ENCODE results near the gene TAGLN.

Gene TAGLN

DNA sequence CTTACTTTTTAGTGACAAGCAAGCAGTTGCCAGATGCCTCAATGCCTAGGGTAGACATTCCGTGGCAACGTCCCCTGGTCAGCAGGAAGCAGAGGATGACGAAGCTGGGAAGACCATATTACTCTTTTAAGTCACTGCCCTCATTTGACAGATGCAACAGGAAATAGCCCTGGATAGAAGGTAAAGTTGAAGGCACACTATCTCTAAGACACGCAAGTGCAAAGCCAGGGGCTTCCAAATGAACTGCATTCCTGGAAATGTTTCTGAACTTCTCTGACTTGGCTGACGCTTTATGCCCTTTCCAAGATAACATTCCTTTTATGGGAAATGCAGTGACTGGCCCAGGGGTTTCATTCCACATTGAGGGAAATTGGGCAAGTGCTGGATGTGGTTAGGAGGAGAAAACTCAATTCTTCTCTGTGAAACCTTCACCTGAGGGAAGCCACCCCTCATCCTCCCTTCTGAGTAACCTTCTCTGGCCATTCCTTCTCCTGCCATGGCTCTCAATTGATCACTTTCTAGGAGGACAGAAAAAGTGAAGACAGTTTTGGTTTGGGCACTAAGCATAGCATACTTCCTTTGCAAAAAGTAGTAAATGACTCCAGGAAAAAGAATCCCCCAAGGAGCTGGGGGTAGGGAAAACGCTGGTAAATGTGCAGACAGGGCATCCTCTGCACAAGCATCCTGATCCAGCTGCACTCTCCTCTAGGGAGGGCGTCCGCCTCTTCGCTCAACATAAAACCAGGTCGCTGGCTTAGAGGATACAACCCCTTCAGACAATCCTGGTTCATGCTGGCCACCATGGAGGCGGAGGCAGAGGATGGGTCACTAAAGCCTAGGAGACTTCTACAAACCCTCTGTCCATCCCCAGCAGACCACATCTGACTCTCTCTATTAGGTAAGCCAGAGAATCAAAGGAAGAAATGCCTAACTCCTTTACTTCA, 18.2 kb downstream of the TAGLN start:
- DNase-seq = no peak

DNA sequence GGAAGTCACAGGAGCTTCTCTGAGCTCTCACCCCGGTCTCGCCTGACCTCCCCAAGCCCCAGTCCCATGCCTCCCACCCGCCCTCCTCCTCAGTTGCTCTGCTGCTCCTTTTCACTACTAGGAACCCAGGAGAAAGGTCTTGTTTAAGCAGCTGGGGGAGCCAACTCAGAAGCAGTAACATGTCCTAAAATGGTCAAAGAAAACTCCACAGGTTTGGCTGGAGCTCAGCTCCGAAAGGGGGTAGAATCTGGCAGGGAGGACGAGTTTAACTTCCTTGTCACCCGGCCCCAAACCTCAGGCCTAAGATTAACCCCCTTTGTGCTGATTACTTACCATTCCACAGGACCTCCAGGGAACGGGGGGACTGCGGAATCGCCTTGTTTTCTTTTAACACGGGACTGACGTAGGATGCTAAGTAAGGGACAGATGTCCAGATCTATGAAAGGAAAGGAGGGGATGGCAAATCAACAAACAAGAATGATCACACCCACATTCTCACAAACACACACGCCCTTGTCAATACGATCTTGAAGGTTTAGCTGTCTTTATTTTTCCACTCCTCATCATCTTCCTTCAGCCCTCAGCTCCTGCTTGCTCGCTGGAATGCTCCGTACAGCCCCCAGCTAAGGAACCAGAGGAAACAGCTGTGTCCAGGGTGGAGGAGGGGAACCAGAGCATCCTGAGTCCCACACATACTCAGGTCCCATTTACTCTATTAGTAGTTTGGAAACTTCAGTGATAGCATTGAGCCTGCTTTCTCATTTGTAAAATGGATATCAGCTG, 19.2 kb downstream of the TAGLN start:
- DNase-seq = no peak

DNA sequence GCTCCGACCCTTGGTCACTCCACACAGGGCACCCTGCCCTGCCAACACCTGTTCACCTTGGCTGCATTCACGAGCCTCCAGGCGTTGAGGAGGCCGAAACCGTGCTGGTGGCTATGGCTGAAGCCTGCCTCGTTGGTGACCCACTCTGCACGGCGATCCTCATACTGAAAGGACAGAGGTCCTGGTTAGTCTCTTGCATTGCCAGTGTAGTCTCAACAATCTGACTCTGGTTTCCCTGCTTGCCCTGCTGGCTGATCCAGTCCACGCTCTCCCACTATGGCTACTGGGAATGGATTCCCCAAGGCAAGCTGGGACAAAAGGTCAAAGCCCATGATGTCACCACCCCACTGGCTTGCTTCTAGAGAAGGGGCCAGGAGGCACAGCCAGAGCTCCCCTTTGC, 19.8 kb downstream of the TAGLN start:
- DNase-seq = no peak

DNA sequence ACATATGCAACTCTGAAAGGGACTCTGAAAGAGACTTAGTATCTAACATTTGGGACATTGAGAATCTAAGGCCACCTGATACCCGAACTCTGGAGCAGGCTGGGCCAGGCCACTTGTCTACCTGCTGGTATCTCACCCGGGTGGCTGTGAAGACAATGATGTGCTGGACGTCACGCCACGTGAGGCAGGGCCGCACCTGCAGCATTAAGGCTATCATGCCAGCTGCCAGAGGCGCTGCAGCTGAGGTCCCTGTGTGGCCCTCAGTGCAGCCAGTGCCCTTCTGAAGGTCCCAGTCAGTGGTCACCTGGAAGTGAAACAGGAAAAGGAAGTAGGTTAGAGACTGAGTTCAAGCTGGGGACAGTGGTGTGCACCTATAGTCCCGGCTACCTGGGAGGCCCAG, 20.3 kb downstream of the TAGLN start:
- DNase-seq = no peak

DNA sequence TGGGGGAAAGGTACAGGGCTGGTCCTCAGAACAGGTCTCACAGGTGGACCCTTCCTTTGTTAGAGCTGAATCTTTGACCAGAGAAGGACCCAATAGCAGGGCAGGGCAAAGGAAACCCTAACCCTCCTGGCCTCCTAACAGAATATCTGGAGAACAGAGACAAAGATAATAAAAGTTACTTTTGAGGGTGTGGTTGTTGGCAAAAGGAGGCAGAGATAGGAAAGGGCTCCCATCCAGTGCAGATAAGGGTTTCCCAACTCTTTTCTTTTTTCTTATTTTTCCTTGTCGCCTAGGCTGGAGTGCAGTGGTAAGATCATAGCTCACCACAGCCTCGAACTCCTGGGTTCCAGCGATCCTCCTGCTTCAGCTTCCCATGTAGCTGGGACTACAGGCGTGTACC, 20.8 kb downstream of the TAGLN start:
- no peak for DNase-seq

DNA sequence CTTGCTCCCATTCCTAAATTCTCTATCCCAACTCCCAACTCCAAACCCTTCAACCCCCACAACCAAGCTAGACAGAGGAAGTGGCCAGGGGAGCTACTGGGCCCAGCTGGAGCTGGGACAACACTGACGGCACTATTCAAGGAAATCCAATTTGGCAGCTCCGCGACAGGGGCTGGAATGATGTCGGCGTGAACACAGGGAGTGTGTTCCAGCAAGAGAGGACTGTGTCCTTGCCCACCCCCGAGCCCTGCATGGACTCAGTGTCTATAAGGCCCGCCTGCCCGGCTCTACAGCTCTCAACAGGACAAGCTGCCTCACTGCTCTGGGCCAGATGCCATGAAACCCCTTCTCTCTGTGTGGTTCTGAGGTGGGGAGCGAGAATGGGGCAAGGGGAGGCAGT, 21.4 kb downstream of the TAGLN start:
- no peak for DNase-seq

DNA sequence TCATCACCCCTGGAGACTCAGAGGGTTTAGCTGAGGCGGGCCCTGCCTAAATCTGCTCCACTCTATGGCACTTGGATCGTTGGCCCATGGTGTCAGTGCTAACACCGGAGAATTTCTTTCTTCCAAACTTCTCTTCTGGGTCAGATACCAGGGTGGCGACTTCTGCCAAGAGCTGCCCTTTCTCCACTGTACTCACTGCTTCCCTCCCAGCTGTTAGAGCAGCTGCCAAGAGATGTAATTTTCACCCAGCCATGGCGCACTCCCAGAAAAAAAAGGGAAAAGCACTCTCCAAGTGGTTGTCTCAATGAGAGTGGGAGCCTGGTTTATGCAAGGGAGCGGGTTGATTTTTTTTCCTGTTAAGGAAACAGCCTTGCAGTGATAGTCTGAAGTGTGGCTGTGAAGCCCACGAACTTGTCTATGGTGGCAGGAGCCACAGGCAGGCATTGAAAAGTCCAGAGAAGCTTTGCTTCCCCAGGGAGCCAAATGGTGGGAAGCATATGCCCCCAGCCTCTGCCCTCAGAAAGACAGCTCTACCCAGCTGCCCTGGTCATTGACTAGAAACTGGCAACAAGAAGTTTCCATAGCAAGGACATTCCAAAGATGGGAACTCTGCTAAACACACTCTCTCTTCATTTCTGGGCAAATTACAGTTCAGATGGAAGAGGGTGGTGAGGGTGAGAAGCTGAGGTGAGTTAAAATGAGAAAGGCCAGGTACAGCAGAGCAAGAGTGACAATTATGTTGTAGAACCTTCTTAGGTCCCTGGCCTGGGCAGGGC, 22.0 kb downstream of the TAGLN start:
- no peak for DNase-seq

DNA sequence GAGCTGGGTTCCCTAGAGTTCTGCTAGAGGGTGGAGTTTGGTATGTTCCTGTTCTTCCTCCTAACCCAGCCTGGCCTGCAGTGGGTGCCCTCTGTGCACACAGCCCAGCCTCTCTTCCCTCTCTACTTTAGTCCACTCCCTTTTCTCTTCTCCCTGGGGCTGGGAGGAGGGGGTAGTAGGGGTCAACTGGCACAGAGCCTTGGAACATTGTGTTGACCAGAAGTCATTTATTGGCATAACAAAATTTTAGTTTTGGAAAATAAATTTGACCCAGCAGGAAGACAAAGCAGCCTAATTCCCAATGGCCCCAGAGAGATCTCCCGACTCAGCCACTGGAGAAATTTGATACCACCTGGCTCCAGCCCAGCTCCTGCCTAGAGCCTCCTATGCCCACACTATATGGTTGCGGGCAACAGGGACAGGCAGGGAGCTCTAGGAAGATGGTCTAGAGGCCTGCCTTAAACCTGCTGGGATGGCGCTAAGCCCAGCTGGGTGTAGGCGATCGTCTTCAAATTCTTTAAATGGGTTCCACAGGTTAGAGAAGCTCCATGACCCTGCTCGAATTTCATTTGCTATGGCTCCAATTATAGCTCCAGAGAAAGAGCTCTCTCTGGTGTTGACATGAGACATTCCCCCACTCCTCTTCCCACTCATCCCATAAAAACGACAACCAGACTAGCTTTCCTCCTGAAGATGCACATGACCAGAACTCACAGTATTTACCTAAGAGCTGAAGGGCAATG, 22.8 kb downstream of the TAGLN start:
- DNase-seq = no peak

DNA sequence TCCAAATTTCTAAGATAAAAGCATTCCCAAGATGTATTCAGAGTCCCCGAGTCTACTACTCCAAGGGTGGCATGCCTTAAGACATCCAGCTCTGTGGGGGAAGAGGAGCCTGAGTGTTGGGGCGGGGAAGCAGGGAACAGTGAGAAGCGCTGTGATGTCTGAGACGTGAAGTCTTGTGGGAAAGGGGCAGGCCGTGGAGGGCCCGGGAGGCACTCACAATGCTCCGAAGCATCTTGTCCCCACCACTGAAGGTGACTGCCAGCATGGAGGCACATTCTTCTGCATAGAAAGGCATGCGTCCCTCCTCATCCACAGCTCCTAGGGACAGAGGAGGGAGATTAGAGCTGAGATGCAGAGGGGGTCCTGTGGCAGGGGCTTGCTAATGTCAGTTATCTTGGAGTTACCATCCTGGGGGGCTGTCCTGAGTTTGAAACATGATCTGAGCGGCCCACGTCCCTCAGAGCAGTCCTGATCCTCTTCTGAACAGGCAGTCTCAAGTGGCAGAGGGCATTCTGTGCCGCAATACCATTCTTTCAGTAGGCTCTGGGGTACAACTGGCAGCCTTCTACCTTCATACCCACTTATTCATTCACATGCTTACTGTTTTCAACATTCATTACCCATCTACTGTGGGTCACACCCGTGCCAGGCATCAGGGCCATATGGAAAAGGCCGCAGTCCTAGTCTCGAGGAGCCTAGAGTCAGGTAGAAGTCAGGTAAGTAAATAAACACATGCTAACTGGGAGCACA, 24.0 kb downstream of the TAGLN start:
- DNase-seq = no peak

DNA sequence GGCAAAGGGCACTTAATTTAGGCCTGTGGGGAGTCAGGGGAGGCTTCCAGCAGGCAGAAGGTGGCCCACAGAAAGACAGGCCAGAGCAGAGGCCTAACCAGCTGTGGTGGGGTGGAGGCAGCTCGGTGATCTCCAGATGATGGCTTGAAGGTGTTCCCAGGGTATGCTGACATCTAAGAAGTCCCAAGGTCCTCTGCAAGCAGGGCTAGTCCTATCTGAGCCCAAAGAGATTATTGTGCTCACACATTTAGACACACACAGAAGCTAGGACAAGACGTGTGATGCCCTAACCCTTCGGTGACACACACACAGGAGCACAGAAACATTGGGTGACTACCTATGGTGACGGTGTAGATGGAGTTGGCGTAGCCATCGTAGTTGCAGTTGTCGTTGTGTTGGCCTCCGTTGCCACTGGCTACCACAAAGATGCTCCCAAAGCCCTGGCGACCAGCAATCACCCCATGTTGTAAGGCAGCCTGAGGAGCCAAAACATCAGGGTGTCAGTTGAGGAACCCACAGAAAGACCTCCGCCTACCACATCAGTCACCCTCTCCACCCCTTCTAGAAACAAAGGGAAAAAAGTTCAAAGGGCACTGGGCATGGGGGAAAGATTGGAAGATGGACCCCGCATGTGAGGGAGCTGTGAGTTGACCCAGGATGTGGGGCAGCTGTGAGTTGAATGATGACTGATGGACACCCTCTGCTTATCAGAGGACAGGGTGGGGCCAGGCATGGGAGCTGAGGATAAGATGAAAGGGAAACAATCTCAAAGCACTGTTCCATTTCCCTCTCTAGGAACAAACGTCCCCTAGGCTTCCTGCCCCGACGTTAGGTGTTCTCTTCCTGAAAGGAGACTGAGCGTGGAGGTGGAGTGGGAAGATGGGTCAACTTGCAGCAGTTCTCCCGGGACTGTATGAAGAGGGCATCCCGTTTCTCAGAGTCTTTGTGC, 24.8 kb downstream of the TAGLN start:
- DNase-seq = no peak

DNA sequence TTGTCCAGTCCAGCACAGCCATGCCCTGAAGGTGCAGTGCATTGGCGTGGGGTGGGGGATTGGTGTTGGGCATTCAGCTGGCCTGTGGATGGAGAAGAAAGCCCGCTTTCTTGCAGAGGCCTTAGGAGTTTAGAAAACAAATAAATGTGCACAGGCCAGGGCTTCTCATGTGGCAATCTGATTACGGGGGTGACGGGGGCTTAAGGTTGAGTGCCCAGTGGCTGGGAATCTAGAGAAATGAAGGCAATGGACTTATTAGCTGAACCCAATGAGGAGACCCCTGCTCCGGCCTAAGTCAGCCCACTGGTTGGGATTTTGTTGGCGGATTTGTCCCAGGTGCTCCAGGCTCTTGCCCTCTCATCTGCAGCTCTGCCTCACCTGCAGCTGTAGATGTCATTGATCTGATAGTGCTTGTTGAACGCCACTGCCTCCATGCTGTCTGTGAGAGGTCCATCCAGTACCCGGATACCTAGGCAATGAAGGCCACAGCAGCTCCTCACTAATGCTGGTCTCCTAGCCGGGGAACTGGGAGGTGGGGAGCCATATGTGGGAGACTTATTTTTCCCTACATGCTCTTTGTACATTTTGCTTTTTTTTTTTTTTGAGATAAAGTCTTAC, 26.5 kb downstream of the TAGLN start:
- DNase-seq = no peak

DNA sequence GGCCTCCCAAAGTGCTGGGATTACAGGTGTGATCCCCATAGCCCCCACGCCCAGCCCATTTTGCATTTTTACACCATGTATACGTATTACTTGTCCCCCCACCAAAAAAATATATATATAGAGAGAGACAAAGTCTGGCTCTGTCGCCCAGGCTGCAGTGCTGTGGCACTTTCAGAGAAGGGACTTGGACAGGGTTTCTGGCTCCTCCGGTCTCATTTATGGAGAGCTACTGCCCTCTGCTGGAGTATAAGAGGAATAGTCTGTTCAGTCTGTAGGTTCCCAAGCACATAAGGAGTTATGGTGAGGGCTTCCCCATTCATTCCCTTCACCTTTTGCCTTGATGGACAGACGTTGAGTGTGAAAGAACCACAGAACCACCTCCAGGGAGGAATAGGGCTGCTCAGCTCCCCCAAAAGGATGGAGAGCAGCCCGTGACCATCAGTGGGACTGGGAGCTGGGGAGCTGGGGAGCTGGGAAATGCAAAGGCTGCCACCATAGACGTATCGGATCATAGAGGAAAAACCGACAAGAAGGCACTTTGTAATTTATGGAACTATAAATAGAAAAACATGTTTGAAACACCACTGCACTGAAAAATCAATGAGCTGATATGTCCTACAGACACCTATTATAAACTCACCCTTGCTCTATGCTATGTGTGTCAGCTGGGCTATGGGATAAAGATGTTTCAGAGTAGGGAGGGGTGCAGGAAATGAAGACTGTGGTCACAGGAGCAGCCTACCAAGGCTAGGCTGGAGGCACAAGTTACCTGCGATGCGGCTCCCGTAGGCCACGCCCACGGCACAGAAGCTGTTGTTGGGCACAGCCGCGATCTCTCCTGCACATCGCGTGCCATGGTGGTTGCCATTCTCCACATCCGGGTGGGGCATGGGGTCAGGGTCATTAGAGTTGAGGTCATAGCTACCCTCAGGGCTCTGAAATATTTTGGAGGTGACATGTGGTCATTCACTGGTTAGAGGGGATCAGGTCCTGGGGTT, 27.5 kb downstream of the TAGLN start:
- peak; percentile 31 for DNase-seq

DNA sequence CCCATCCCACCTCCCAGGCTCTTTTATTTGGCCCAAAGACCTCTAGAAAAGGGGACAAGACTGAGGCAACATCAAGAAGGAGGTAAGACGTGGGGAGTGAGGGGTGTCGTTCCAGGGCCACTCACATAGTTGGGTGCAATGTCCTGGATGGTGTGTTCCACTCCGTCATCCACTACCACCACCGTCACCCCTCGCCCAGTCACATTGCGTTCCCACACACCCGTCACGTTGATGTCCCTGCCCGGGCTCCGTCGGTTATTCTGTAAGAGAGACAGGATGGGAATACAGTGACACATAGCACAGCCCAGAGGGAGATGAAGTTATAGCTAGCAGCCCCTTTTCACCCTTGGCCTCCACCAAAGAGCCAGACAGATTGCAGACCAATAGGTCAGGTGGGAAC, 28.9 kb downstream of the TAGLN start:
- no peak for DNase-seq

DNA sequence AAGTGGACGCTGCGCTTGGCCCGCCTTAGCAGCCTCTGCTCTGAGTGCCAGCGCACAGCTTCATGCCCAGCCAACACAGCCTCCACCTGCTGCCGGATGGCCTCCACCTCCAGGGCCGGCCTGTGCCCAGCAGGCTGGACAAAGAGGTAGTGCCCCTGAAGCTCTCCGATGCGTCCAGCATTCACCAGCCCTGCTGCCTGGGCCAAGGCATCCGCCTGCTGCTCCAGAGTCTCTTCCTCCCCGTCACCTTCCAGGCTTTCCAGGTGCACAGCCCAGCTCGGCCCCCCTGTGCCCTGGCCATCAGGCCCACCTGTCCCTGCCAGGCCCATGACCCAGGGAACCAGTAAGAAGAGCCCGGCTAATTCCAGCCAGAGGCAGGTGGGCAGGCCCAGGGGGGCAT, 30.2 kb downstream of the TAGLN start:
- no peak for DNase-seq

DNA sequence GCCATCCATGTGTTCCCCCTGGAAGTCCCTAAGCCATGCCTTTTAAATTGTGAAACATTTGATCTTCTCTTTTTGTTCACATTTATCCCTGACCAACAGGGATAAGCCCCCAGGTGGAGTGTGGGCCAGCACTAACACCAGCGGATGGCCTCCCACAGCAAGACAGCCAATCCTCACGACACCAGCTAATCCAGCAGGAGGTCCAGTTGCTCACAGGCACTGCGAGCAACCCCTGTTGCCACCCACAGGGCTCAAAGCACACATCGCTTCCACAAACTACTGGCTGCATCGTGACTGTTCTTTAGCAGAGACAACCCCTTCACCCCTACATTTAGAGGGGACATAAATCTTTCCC, 30.7 kb downstream of the TAGLN start:
- no peak for DNase-seq

DNA sequence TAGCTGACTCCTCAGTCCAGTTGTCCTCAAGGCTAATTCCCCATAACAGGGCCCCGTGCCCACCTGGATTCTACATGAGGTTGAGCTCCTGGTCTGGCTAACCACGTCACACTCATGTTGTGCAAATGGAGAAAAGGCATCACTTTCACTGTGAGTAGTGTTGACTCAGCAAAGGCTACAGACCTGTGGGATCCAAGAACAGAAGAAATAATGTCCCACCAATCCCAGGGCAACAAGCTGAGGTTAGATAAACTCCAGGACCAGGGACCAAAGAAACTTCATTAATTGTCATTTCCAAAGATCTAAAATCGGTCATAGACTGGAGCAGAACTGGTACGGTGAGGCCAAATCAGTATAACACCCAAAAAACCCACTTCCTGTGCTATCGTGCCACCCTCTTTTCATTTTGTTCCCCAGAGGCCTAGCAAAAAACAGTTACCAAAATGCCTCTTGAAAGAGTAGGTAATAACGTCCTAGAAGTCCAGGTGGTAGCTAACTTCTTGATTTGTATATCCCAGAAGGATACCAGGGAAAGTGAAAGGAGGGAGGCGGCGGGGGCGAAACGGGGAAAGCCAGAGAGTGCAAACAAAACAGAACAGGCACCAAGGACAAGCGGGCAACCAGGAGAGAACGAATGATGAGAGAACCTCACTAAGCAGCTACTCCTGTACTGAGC, 31.3 kb downstream of the TAGLN start:
- DNase-seq = peak; percentile 70

DNA sequence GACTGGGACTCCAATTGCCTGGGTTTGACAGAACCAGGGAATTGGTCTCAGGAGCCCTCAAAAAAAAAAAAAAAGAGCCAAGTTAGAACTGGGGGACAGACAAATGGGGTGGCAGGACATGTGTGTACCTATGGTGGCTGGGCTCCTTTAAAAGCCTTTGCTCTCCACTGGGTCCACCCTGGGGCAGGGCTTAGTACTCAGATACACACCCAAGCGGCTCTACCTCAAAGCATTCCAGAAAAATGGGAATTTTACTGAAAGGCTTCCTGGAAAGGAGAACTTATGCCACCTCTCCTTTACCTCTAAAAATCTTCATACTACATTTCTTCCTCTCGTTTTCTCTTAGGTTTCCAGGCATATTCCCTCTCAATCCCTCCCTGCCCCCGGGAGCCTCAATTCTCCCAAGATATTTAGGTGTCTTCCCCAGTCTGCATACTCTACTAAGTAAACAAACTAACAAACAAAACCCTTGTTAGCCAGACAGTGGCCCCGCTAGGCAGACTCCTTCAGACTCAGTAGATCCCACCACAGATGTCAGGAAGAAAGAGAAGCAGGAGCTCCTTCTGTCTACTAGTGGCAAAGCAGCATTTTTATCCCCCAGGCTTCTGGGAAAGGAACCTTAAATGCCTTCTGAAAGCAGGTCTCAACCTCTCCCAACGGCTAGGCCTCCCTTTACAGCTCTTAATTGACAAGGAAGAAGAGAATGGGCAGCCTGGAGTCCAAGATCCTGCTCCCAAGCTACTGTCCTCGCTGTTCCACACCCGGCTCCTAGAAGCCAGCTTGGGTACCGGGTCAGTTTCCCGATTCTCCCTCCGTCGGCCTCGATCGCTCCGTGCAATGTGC, 32.0 kb downstream of the TAGLN start:
- DNase-seq = no peak

DNA sequence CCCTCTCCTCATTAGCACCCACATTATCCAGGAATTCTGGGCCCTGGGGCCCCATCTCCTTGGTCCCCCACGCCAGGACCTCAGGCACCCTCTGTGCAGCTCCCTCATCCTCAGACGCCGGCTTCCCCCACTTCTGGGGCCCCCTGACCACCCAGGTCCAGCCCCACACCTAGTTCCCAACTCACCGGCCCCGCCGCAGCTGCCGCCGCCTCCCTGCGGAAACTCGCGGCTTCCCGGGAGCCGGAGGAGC, 32.6 kb downstream of the TAGLN start, which contains the start of gene PCSK7:
Gene PCSK7 (minus strand): TSS at position 232 of the 250 bp plus-strand sequence. CDS start 2,229 bp downstream, outside the sequence.
- DNase-seq = peak; percentile 65
